Stimulated activated naive CD8-positive, alpha-beta T cell treated with anti-CD3 and anti-CD28 coated beads, Interleukin-15, Interleukin-2, amounts not matched to agents 100 U/mL and 50 U/mL, for 24 hours (primary cell): ENCODE measurements around the gene NLGN3.
A peak's percentile ranks its signal among the peaks of the same experiment; 100 is the strongest.

Experiments
- ATAC-seq: fragments of 150-1000 bp; cut with Tn5 transposase; one replicate; pipeline ENCODE4 v1.10.0; 2021
- DNase-seq: peaks from one replicate; pipeline ENCODE4 v3.0.0; 2021

The NLGN3 gene

DNA sequence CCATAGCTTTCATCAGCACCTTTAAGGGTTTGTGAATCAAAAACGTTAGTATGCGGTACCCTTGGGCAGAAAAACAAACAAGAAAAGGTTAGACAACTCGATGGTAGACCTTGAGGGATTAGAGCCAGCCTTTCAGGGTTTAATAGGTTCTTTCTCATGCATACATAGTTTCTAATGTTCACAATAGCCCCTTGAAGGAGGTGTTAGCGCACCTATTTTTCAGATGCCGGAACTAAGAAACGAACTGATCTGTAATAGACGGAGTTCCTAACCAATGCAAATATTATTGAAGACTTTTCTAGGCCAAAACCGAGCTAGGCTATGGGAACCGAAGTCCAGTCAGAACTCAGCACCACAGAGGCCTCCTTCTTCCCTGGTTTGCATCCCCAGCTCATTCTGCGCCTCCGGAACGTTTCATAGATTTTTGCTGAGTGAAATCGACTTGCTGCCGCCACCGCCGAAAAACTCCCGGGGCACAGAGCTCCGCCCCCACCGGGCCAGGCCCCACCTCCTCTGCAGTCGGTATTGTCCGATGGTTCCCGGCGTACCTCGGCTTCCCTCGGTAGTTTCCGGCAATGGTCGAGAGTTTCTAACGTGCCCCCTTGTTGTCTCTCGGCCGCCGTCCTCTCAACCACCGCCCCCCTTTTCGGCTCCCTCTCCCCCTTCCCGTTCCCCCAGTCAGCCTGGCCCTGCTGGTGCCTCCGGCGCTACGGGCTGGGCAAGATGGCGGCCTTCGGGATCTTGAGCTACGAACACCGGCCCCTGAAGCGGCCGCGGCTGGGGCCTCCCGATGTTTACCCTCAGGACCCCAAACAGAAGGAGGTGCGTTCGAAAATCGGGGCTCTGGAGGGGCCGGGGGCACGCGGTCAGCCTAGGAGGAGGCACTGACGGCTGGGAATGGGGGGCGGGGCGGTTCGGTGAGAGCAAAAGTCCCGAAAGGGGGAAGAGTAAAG is 26.3 kb upstream of the NLGN3 start, which contains the start of gene MED12:
MED12 (plus strand) TSS at position 565 of the 953 bp plus-strand sequence; CDS start at position 724, 159 bp downstream.
- DNase-seq (peak; percentile 86), ATAC-seq (peak; percentile 97)

DNA sequence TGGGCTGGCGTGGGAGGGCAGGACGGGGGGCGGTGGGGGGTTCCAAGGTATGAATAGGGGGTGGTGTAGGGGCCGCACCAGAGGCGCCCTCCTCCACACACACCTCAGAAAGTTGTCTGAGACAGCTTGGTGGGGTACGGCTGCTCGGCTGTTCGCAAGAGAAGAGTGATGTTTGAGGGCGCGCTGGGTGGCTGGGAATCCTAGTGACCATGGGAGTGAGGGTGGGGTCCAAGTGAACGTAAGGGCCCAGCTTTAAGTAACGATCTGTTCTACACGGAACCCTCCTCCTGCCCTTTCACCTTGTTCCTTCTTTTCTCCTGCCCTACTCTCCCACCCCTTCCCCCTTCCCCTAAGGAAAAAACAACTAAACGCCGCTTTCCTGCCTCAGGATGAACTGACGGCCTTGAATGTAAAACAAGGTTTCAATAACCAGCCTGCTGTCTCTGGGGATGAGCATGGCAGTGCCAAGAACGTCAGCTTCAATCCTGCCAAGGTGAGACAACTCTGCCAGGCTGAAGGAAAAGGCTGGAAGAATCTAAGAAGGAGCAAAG is 25.6 kb upstream of the NLGN3 start:
- ATAC-seq = no peak

DNA sequence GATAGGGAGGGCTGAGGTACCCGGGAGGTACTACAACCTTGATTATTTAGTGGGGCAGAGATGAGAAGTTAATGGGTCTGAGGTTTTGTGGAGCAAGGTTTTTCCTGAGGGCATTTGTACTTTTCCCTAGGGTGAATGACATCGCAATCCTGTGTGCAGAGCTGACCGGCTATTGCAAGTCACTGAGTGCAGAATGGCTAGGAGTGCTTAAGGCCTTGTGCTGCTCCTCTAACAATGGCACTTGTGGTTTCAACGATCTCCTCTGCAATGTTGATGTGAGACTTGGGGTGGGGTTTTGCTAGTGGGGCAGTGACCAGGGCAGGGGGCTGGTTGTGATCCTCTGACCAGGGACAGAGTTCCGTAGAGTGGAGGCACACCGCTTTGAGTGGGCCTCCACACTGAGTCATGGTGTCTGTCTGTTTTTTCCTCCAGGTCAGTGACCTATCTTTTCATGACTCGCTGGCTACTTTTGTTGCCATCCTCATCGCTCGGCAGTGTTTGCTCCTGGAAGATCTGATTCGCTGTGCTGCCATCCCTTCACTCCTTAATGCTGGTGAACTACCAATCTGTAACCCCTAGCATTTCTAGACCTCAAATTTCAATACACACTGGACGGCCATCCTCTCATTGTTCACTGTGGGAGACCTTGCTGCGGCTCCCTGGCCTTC is 16.3 kb upstream of the NLGN3 start:
- DNase-seq = no peak
- ATAC-seq = no peak

More for the DNA sequence above, 25.6 kb upstream of the NLGN3 start:
- DNase-seq = no peak

DNA sequence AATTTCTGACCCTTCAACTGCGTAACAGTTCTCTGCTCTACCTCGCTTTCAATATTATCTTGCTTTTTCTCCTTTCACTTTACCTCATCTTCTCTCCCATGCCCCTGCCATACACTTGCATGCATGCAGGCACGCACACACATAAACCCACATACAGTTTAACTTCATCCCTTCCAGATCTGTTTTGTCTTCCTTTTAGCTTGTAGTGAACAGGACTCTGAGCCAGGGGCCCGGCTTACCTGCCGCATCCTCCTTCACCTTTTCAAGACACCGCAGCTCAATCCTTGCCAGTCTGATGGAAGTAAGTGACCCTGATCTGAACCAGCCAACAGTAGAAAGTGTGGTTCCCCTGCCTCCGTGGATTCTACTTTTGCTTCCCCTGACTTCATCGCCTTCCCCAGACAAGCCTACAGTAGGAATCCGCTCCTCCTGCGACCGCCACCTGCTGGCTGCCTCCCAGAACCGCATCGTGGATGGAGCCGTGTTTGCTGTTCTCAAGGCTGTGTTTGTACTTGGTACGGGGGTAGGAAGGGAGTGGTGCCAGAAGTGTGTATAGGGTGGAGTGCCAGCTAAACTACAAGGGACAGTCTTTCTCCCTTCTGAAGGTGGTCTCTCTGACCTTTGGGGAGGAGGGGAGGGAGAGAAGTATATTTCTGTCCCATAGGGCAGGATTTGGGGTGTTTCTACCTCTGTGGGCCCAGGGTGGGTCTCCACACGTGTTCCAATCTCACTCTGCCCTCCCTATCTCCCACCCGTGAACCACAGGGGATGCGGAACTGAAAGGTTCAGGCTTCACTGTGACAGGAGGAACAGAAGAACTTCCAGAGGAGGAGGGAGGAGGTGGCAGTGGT is 15.5 kb upstream of the NLGN3 start:
- ATAC-seq (peak; percentile 72), DNase-seq (peak; percentile 75)

DNA sequence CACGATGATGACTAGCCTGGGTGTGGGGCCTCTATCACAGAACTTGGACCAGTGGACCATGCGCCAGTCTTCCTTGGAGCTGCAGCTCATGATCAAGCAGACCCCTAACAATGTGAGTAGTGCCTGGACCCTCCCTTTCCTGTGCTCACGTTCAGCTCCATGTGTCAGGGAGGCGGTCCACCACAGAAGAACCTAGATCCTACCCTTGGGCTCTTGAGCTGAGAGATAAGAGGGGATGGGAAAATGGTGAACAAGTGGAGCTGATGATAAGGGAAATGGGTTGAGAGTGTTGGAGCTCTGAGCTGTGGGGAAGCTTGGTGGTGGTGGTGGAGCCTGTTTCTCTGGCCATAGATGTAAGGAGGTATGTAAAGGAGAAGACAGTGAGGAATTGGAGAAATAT is 13.1 kb upstream of the NLGN3 start:
- ATAC-seq = no peak

DNA sequence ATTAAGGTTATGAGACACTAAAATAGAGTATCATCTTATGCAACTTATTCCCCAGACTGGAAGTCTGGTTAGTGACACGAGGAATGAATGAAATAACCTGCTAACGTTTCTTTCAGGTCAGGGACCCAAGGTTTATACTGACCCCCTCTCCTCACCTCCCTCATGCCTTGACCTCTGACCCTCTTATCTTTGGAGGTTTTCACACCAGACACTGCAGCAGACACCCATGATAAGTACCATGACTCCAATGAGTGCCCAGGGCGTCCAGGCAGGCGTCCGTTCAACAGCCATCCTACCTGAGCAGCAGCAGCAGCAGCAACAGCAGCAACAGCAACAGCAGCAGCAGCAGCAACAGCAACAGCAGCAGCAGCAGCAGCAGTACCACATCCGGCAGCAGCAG is 4.2 kb upstream of the NLGN3 start:
- ATAC-seq = no peak
- no peak for DNase-seq

More for the DNA sequence above, 13.1 kb upstream of the NLGN3 start:
- DNase-seq = no peak

DNA sequence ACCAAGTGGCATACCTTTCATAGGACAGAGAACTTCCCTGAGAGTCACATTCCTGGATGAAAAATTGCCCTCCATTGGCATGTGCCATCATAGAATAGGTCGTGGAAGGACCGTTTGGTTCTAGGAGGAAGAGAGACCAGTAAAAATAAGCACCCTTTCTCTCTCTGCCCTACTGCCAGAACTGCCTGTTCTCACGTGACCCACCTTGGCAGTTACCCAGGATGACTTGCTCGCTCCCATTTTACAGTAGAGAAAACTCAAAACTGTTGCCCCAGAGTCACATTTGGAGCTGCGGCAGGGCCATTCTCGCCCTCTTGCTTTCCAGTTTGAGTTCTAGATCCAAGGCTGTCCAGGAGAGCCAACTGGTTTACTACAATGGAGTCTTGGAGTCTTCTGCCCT is 1.1 kb upstream of the NLGN3 start:
- DNase-seq (no peak), ATAC-seq (no peak)

DNA sequence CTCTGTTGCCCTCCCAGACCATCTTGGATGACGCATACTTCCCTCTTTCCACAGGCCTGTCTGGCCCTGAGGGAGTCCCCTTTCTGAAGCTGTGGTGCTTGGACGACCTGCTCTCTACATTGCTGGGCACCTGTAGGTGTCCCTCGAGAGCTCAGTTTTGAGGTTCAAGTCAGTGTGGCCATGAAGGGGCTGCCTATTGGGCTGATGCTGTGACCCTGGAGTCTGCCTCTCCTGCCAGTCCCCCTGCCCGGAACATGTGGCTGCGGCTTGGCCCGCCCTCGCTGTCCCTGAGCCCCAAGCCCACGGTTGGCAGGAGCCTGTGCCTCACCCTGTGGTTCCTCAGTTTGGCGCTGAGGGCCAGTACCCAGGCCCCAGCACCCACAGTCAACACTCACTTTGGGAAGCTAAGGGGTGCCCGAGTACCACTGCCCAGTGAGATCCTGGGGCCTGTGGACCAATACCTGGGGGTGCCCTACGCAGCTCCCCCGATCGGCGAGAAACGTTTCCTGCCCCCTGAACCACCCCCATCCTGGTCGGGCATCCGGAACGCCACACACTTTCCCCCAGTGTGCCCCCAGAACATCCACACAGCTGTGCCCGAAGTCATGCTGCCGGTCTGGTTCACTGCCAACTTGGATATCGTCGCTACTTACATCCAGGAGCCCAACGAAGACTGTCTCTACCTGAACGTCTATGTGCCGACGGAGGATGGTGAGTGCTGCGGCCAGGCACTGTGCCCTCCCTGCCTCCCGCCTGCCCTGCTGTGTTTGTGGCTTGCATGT is 3.0 kb downstream of the NLGN3 start:
- ATAC-seq (no peak), DNase-seq (no peak)

DNA sequence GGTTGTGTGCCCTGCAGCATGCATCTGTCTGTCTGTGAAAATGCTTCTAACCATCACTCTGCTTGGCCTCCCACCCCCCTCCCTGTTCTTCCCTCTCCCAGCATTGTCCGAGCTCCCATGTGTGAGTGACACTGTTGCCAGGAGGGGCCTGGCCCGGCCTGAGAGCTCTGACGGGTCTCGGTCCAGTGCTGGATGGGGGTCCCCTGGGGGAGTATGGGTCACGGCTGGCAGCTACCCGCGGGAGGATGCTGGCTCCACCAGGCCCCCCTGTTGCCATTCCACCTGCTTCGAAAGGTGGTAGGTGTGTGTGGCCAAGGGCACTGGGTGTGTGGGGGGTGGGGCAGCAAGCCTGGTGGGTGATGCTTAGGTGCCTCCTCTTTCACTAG is 3.6 kb downstream of the NLGN3 start:
- ATAC-seq = no peak
- DNase-seq = no peak

DNA sequence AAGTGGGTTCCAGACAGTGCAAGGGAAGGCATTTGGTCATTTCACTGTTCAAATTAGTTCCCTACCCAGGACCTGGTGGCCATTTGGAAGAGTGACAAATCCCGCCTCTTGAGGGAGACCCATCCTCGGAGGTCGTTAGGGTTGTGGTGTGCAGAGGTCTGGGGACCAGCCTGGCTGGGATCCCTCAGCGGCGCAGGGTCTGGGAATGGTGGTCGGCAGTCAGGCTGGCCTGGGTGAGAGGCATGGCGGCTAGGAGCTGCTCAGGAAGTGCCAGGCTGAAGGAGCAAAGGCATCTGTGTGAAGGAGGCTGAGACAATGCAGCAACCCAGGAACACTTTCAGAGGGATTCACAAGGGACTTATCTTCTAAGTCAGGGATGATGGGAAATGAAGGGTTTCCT is 6.7 kb downstream of the NLGN3 start:
- ATAC-seq (no peak), DNase-seq (no peak)

DNA sequence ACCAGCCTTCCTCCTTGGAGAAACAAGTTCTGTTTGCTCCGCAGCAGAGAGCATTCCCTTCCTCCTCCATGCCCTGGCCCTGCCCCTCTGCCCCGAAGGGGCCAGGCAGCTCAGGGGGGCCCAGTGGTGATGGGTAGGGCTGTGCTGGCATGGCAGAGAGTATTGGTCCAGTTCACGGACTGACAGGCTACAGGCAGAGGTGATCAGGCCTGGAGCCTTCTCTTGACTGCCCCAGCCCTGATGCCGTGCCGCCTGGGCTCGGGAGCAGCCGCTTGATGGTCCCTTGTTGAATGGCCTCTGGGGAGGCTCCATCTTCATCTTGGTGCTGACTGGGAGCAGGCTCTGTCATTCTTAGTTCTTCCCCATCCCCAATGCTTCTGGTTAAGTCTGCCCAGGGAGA is 9.6 kb downstream of the NLGN3 start:
- ATAC-seq (no peak), DNase-seq (no peak)

DNA sequence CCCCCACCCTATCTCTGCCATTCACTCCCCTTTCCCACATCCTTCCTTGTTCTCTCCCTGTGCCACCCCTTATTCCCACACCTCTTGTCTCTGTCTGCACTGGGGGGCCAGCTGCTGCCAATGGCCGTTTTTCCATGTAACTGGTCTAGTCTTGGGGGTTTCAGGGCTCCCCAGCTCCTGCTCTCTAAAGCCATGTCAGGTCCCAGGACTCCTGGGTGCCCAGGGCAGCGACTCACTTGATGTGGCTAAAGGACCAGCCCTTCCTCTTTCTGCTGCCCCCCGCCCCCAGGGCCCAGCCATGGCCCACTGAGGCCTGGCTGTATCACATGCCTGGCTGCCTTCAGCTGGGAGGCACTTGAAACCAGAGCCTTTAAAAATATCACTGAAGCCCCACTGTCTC is 10.0 kb downstream of the NLGN3 start:
- ATAC-seq = no peak
- no peak for DNase-seq

DNA sequence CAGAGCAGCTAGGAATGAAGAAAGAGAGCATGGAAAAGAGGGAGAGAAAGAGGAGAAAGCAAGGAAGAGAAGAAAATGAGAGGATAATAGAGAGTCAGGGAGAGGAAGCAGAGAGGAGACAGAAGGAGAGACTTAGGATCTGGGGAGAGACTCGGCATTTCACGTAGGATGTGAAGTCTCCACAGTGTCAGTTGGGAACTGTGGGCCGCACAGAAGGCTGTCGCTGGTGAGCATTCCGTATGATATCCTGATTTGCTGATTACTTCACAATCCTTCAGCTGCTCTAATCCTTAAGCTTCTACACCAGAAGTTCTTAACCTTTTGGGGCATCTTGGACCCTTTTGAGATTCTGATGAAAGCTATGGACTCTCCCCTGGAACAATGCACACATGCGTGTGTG is 14.0 kb downstream of the NLGN3 start:
- ATAC-seq = no peak
- DNase-seq = no peak

DNA sequence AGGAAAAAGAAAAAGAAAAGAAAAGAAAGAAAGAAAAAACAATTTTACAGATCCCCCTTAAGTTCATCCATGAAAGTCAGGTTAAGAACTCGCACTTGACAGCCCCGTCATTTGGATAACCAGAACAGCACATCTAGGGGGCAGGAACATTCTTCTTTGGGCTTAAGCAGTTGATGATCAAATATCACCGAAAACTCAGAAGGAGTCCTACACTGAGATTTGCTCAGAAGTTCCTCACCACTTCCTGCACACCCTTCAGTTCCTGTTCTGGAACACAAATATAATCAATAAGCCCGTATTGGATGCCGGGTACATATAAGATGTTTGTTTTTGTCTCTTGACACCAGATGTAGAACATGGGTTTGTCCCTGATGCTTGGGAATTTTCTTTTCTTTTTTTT is 14.7 kb downstream of the NLGN3 start:
- no peak for DNase-seq
- ATAC-seq = no peak

DNA sequence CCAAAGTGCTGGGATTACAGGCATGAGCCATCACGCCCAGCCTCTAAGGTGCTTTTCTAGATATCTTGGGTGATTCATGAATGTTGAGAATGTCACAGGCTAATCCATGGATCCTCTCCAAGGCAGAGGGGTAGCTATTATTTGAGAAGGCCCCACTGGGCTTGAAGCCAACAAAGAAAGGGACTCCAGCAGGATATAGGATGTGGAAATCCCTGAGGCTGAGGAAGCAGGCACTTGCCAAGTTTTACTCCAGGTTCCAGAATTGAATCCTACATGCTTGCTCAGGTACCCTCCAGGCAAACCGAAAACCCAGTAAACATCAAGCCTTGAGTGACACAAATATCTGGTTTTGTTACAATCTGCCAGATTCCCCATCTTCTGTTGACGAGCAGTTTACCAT is 15.8 kb downstream of the NLGN3 start:
- DNase-seq (no peak), ATAC-seq (no peak)

DNA sequence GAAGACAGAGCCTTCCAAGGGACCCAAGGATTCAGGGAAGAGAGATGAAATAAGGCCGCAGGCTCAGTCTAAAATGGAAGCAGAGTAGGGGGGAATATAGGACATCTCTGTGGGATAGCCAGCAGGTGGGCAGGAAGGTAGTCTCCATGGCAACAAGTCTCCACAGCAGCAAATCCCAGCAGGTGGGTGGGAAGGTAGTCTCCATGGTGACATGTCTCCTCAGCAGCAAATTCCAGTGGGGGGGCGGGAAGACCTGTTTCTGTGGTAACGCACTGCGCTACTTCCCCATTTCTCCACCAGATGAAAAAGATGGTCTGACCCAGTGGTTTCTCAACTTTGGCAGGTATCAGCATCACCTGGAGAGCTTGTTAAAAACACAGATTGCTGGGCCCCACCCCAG is 18.3 kb downstream of the NLGN3 start:
- ATAC-seq (no peak), DNase-seq (no peak)

DNA sequence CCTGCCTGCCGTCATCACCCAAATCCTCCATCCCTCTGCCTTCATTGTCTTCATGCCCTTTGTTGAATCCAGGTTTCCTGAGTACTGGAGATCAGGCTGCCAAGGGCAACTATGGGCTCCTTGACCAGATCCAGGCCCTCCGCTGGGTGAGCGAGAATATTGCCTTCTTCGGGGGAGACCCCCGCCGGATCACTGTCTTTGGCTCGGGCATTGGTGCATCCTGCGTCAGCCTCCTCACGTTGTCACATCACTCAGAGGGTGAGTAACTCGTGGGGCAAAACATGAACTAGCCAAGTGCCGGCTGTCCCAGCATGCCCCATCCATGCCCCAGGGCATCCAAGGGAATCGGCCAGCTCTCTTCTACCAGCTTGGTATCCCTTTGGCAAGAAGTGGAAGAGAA is 19.4 kb downstream of the NLGN3 start:
- no peak for ATAC-seq

DNA sequence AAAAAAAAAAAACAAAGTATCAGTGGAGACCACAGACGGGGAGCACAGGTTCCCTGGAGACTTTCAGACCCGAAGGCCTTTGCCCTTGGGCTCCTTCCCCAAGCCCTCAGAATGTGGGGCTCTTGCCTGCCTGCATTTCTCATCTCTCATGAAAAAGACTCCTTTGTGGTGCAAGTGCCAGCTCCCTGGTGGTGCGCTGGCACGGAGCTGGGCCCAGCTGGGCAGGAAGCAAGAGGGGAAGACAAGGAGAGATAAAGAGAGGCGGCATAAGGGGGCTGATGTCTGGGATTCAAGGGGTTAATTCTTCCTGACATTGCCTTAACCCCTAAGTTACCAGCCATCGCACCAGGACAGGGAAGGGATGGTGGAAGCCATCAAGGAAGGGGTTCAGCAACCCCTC is 21.8 kb downstream of the NLGN3 start:
- ATAC-seq (no peak), DNase-seq (no peak)

More for the DNA sequence above, 19.4 kb downstream of the NLGN3 start:
- no peak for DNase-seq

DNA sequence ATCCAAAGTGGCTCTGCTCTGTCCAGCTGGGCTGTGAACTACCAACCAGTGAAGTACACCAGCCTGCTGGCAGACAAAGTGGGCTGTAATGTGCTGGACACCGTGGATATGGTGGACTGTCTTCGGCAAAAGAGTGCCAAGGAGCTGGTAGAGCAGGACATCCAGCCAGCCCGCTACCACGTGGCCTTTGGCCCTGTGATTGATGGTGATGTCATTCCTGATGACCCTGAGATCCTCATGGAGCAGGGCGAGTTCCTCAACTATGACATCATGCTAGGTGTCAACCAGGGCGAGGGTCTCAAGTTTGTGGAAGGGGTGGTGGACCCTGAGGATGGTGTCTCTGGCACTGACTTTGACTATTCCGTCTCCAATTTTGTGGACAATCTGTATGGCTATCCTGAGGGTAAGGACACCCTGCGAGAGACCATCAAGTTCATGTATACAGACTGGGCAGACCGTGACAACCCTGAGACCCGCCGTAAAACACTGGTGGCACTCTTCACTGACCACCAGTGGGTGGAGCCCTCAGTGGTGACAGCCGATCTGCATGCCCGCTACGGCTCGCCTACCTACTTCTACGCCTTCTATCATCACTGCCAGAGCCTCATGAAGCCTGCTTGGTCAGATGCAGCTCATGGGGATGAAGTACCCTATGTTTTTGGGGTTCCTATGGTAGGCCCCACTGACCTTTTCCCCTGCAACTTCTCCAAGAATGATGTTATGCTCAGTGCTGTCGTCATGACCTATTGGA is 22.6 kb downstream of the NLGN3 start:
- no peak for DNase-seq
- ATAC-seq = no peak

DNA sequence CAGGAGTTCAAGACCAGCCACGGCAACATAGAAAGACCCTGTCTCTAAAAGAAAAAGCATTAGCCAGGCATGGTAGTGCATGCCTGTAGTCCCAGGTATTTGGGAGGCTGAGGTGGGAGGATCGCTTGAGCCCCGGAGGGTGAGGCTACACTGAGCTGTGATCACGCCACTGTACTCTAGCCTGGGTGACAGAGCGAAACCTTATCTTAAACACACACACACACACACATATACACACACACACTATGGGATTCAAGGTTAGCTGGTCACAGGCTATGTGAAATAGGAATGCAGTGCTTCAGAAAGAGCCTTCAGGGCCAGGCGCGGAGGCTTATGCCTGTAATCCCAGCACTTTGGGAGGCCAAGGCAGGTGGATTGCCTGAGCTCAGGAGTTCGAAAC is 23.5 kb downstream of the NLGN3 start:
- ATAC-seq (no peak), DNase-seq (no peak)

DNA sequence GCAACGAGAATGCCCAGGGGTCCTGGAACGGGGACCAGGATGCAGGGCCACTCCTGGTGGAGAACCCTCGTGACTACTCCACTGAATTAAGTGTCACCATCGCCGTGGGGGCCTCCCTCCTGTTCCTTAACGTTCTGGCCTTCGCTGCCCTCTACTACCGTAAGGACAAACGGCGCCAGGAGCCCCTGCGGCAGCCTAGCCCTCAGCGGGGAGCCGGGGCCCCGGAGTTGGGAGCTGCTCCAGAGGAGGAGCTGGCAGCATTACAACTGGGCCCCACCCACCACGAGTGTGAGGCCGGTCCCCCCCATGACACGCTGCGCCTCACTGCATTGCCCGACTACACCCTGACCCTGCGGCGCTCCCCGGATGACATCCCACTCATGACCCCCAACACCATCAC is 24.9 kb downstream of the NLGN3 start:
- no peak for DNase-seq
- no peak for ATAC-seq
